Raji (cell line): ENCODE data around the gene BHMT2.

ENCODE experiments used
- POLR2A ChIP-seq: IDR thresholded peaks from 2 replicates; pipeline ENCODE4 v1.6.1; 2011; ENCODE audit warnings: low read depth, low read length, control low read depth; ENCODE audit not compliant: insufficient read depth

BHMT2 gene

GRCh38 chr5:79107020-79107796 is 37.6 kb downstream of the BHMT2 start:
- TF ChIP-seq POLR2A = no peak

GRCh38 chr5:79108086-79108485 is 38.5 kb downstream of the BHMT2 start:
- no peak for TF ChIP-seq POLR2A

- TF ChIP-seq POLR2A = no peak
Measured at GRCh38 chr5:79108792-79109191, 39.2 kb downstream of the BHMT2 start.

- no peak for TF ChIP-seq POLR2A
Measured at GRCh38 chr5:79109527-79110492, 40.2 kb downstream of the BHMT2 start.

GRCh38 chr5:79111387-79111959 is 41.9 kb downstream of the BHMT2 start, which contains the start of gene BHMT:
BHMT (plus strand) TSS chr5:79111809; CDS start chr5:79111886, 77 bp downstream.
- no peak for TF ChIP-seq POLR2A

GRCh38 chr5:79111960-79112702 is 42.6 kb downstream of the BHMT2 start:
- no peak for TF ChIP-seq POLR2A

- TF ChIP-seq POLR2A = no peak
Measured at GRCh38 chr5:79112703-79113058, 43.1 kb downstream of the BHMT2 start.

- no peak for TF ChIP-seq POLR2A
Measured at GRCh38 chr5:79119486-79119885, 49.9 kb downstream of the BHMT2 start.

- TF ChIP-seq POLR2A = no peak
Measured at GRCh38 chr5:79120221-79120620, 50.7 kb downstream of the BHMT2 start.

GRCh38 chr5:79122973-79123372 is 53.4 kb downstream of the BHMT2 start:
- TF ChIP-seq POLR2A = no peak

- no peak for TF ChIP-seq POLR2A
Measured at GRCh38 chr5:79124607-79125006, 55.0 kb downstream of the BHMT2 start.

- TF ChIP-seq POLR2A = no peak
Measured at GRCh38 chr5:79130781-79131180, 61.2 kb downstream of the BHMT2 start.

GRCh38 chr5:79133121-79133656 is 63.6 kb downstream of the BHMT2 start:
- no peak for TF ChIP-seq POLR2A

GRCh38 chr5:79133657-79134451 is 64.3 kb downstream of the BHMT2 start:
- TF ChIP-seq POLR2A = no peak

GRCh38 chr5:79135790-79136553 is 66.4 kb downstream of the BHMT2 start:
- no peak for TF ChIP-seq POLR2A
